Spleen (tissue), 11 donors: ENCODE data around the gene ATP2B2. TPM values are rescaled to one million over a fixed set of nuclear protein-coding genes. Genes with fewer than 3 reads are reported as not detected.

Experiments
- DNase-seq: peaks from one replicate; pipeline ENCODE4 v3.0.0-alpha.2; 2020
- H3K27ac ChIP-seq, 8 donors: fragments of 200-600 bp; sonication (generic) in 7 of 8; 1 replicate in 4 of 8; 2 replicates in 4 of 8; pipeline versions ENCODE4 v1.5.0 to v1.8.0; 2016 to 2021; ENCODE audit warnings: inconsistent platforms in 4 of 8, mild to moderate bottlenecking in 4 of 8, moderate library complexity in 1 of 8
- H3K27me3 ChIP-seq, 7 donors: fragments of 200-600 bp; sonication (generic) in 6 of 7; replicated peaks in 1 of 7; 1 replicate in 4 of 7; 2 replicates in 3 of 7; pipeline versions ENCODE4 v1.5.0 to v1.8.0; 2016 to 2021; ENCODE audit warnings: inconsistent platforms in 3 of 7, mild to moderate bottlenecking in 1 of 7
- H3K36me3 ChIP-seq, 6 donors: fragments of 200-600 bp; sonication (generic) in 5 of 6; 1 replicate in 4 of 6; 2 replicates in 2 of 6; pipeline versions ENCODE4 v1.5.0 to v1.8.0; 2016 to 2021; ENCODE audit warnings: inconsistent platforms in 2 of 6
- H3K4me1 ChIP-seq, 6 donors: fragments of 200-600 bp; sonication (generic) in 5 of 6; 1 replicate in 3 of 6; 2 replicates in 3 of 6; pipeline versions ENCODE4 v1.5.0 to v1.8.0; 2016 to 2021; ENCODE audit warnings: inconsistent platforms in 3 of 6
- H3K4me3 ChIP-seq, 8 donors: fragments of 200-600 bp; sonication (generic) in 7 of 8; 1 replicate in 4 of 8; 2 replicates in 4 of 8; pipeline versions ENCODE4 v1.5.0 to v1.8.0; 2016 to 2021; ENCODE audit warnings: inconsistent platforms in 4 of 8, mild to moderate bottlenecking in 4 of 8, moderate library complexity in 2 of 8
- H3K9me3 ChIP-seq, 8 donors: fragments of 200-600 bp; sonication (generic) in 7 of 8; 1 replicate in 4 of 8; 2 replicates in 4 of 8; pipeline versions ENCODE4 v1.5.0 to v1.8.0; 2016 to 2021; ENCODE audit warnings: inconsistent platforms in 4 of 8
- POLR2A ChIP-seq, 3 donors: fragments of 450-650 bp; IDR thresholded peaks; one replicate each; pipeline ENCODE4 v1.5.1; 2017; ENCODE audit warnings: antibody characterized with exemption in 3 of 3, mild to moderate bottlenecking in 1 of 3
- POLR2AphosphoS5 ChIP-seq, 3 donors: sonication (generic); formaldehyde crosslinking; IDR thresholded peaks; one replicate each; pipeline ENCODE4 v1.5.1; 2017; ENCODE audit warnings: antibody characterized with exemption in 3 of 3
- WGBS, 5 donors: extraction: QIAGEN DNeasy Blood & Tissue Kit in 3 of 5; methylation state at CpG; one replicate each; pipeline versions ENCODE4 v1.1.5 to v1.1.7; 2013 to 2018; 5-methylcytosine and 5-hydroxymethylcytosine counted together
- intact Hi-C: fragments of 100-400 bp; cut with DNase I; formaldehyde crosslinking; loops from one replicate; pipeline ENCODE4 v1.15.0; 2023; ENCODE audit warnings: low total_unique reads
- polyA plus RNA-seq, 3 donors: library from polyadenylated mRNA; stranded (reverse); fragments of 200-250 nt; gene quantifications; one replicate each; pipeline ENCODE4 v1.2.1, GENCODE V29; 2013
- total RNA-seq, 7 donors: library from RNA; depleted of rRNA in 3 of 7; stranded (reverse); fragments of >200 nt in 3 of 7; fragmentation: NEBNext Ultra II Directional in 4 of 7; extraction: Animal tissue kit (Norgen Biotek cat#: 25700) in 4 of 7; gene quantifications; one replicate each; pipeline versions ENCODE4 v1.1.0 to v1.2.1, GENCODE V29; 2016 to 2021
- TF ChIP-seq, protein P1 (sequence below), 11 experiments: fragments of 200-600 bp in 7 of 11; fragments of 450-650 bp in 4 of 11; sonication (generic) in 4 of 11; IDR thresholded peaks in 8 of 11; conservative IDR thresholded peaks in 3 of 11; 1 replicate in 7 of 11; 2 replicates in 4 of 11; pipeline versions ENCODE4 v1.4.0 to v1.8.0; 2016 to 2021; ENCODE audit warnings: antibody characterized with exemption in 11 of 11, inconsistent platforms in 4 of 11, mild to moderate bottlenecking in 1 of 11
- donor health status: healthy with polysubstance abuse.
- donor health status: DM: no; HTN: no; CAD: no; lungs with moderate emphysema.
- donor health status: DM: no; HTN: no; CAD: no.
- donor health status: Bipolar disorder and iron deficiency.
- donor health status: healthy.
- donor health status: DM: no; HTN: no; CAD: no.
- donor health status: DM: yes; HTN: yes; CAD: no.

The ATP2B2 gene
- total and polyA plus RNA-seq, 10 donors = 0.02 to 1.5 (median 0.24) TPM; not detected in 2

- Histone ChIP-seq H3K36me3 (no peaks in the 10 kb centered on the region), H3K9me3 (no peaks in the 10 kb centered on the region), H3K4me3 (no peak overlapping the region), H3K4me1 (peaks cover 0 to 10% (median 0%) of the 10 kb centered on the region in 6 donors), H3K27ac (no peak overlapping the region), H3K27me3 (peaks cover 0 to 8% (median 0%) of the 10 kb centered on the region in 7 donors)
- WGBS, 5 donors = 76 to 88% (median 81%) methylated on average over 15 of the region's 15 CpGs
- intact Hi-C loops = no loop called here
- peak; percentile 36 for DNase-seq
- TF ChIP-seq POLR2AphosphoS5 (IDR thresholded peaks at IDR 0.05) = no peak
Measured at GRCh38 chr3:10443272-10444109, 61.9 kb downstream of the ATP2B2 start.

DNA sequence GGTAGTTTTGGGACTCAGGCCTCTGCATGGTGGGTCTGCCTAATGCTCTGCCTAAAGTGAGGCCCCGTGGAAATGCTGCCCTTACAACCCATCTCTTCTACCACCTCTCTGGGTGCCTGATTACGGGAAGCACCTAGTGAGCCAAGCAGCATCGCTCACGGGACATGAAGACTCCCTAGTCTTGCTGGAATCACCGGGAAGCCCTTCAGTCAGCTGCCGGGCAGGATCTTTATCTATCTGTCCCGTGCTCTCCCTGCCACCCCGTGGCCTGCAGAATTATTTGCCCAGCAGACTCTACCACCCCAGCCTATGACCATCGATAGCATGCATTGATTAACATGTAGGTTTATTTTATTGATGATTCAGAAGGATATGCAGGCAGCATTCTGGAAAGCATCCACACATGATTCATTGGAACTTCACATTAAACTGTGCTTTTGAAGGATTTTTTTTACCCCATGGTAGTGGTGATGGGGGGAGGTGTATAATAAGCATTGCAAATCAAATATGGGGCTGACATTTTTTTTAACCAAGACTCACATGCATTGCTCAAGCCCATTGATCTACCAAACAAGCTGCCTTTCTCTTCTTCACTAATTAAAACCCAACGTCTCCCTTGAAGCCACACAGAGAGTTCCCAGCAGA, 63.1 kb downstream of the ATP2B2 start:
- Histone ChIP-seq H3K36me3 (no peaks in the 10 kb centered on the region), H3K4me3 (no peak overlapping the region), H3K9me3 (no peaks in the 10 kb centered on the region), H3K27me3 (peaks cover 0 to 4% (median 0%) of the 10 kb centered on the region in 7 donors), H3K27ac (no peak overlapping the region), H3K4me1 (peaks cover 0 to 21% (median 4%) of the 10 kb centered on the region in 6 donors)
- WGBS, 5 donors = 74 to 82% (median 76%) methylated on average over 10 of the region's 10 CpGs
- DNase-seq = peak; percentile 57
- intact Hi-C loops = no loop called here
- TF ChIP-seq POLR2A (IDR thresholded peaks at IDR 0.05) (no peak), POLR2AphosphoS5 (IDR thresholded peaks at IDR 0.05) (no peak)
- TF ChIP-seq, protein P1, sequence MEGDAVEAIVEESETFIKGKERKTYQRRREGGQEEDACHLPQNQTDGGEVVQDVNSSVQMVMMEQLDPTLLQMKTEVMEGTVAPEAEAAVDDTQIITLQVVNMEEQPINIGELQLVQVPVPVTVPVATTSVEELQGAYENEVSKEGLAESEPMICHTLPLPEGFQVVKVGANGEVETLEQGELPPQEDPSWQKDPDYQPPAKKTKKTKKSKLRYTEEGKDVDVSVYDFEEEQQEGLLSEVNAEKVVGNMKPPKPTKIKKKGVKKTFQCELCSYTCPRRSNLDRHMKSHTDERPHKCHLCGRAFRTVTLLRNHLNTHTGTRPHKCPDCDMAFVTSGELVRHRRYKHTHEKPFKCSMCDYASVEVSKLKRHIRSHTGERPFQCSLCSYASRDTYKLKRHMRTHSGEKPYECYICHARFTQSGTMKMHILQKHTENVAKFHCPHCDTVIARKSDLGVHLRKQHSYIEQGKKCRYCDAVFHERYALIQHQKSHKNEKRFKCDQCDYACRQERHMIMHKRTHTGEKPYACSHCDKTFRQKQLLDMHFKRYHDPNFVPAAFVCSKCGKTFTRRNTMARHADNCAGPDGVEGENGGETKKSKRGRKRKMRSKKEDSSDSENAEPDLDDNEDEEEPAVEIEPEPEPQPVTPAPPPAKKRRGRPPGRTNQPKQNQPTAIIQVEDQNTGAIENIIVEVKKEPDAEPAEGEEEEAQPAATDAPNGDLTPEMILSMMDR (IDR thresholded peaks at IDR 0.05 in 8 of 11, conservative IDR thresholded peaks at IDR 0.05 in 3 of 11) = no peak

- no peak for DNase-seq
Measured at GRCh38 chr3:10440684-10441083, 64.7 kb downstream of the ATP2B2 start.

GRCh38 chr3:10438902-10439610, 66.3 kb downstream of the ATP2B2 start:
- peaks cover 0 to 32% (median 12%) of the 10 kb centered on the region in 6 donors for H3K4me1 ChIP-seq
- no peaks in the 10 kb centered on the region for H3K27me3 ChIP-seq
- TF ChIP-seq POLR2AphosphoS5 (IDR thresholded peaks at IDR 0.05) (no peak), POLR2A (IDR thresholded peaks at IDR 0.05) (no peak)
- TF ChIP-seq, protein P1 (IDR thresholded peaks at IDR 0.05 in 8 of 11, conservative IDR thresholded peaks at IDR 0.05 in 3 of 11) = no peak
- H3K27ac ChIP-seq = no peak overlapping the region
- H3K9me3 ChIP-seq = no peaks in the 10 kb centered on the region
- WGBS, 5 donors = 89 to 98% (median 92%) methylated on average over 8 of the region's 8 CpGs
- intact Hi-C loops = no loop called here
- peak; percentile 66 for DNase-seq
- no peak overlapping the region for H3K4me3 ChIP-seq
- no peaks in the 10 kb centered on the region for H3K36me3 ChIP-seq

More at GRCh38 chr3:10440684-10441083, 64.7 kb downstream of the ATP2B2 start:
- Histone ChIP-seq H3K36me3 (no peaks in the 10 kb centered on the region), H3K9me3 (no peaks in the 10 kb centered on the region), H3K27me3 (peaks cover 0 to 4% (median 0%) of the 10 kb centered on the region in 7 donors), H3K4me3 (no peak overlapping the region), H3K27ac (no peak overlapping the region), H3K4me1 (peaks cover 0 to 32% (median 12%) of the 10 kb centered on the region in 6 donors)
- intact Hi-C loops = no loop called here
- TF ChIP-seq, protein P1 (IDR thresholded peaks at IDR 0.05 in 8 of 11, conservative IDR thresholded peaks at IDR 0.05 in 3 of 11) = no peak
- no peak for TF ChIP-seq POLR2A (IDR thresholded peaks at IDR 0.05)
- TF ChIP-seq POLR2AphosphoS5 (IDR thresholded peaks at IDR 0.05) = no peak
- 64 to 75% (median 71%) methylated on average over 5 of the region's 5 CpGs for WGBS, 5 donors
